Natural killer cell treated with Interleukin-12 subunit alpha and Interleukin-12 subunit beta and Interleukin-15 and Interleukin-18, amount 100 ng/mL, for 72 hours (primary cell): ENCODE results near the gene SFN. TPM values are rescaled to one million over a fixed set of nuclear protein-coding genes. Genes with fewer than 3 reads are reported as not detected.

Experiments used
- ATAC-seq, 2 donors: fragments of 150-1000 bp; cut with Tn5 transposase in 1 of 2; sonication (Bioruptor Pico), chemical (Tn5 transposase) in 1 of 2; 2 replicates each; pipeline ENCODE4 v1.10.0; 2021
- DNase-seq: peaks from one replicate; pipeline ENCODE4 v3.0.0; 2022; ENCODE audit warnings: low spot score
- H3K27ac Mint-ChIP-seq, 2 donors: 1 replicate in 1 of 2; 2 replicates in 1 of 2; pipeline ENCODE4 v1.8.0; 2022; ENCODE audit warnings: mixed read lengths in 2 of 2, mild to moderate bottlenecking in 1 of 2, moderate library complexity in 1 of 2
- H3K27me3 Mint-ChIP-seq, 2 donors: 1 replicate in 1 of 2; 2 replicates in 1 of 2; pipeline ENCODE4 v1.8.0; 2022; ENCODE audit warnings: mixed read lengths in 2 of 2
- H3K36me3 Mint-ChIP-seq: one replicate; pipeline ENCODE4 v1.8.0; 2022; ENCODE audit warnings: mixed read lengths
- H3K4me1 Mint-ChIP-seq, 2 donors: 1 replicate in 1 of 2; 2 replicates in 1 of 2; pipeline ENCODE4 v1.8.0; 2022; ENCODE audit warnings: low read depth in 2 of 2, mixed read lengths in 2 of 2, mild to moderate bottlenecking in 1 of 2
- H3K4me3 Mint-ChIP-seq: one replicate; pipeline ENCODE4 v1.8.0; 2022; ENCODE audit warnings: mixed read lengths
- H3K9me3 Mint-ChIP-seq: 2 replicates; pipeline ENCODE4 v1.8.0; 2022; ENCODE audit warnings: mixed read lengths
- total RNA-seq, 2 donors: library from RNA; stranded (reverse); gene quantifications; one replicate each; pipeline ENCODE4 v1.2.3, GENCODE V29; 2022

SFN gene
- total RNA-seq, 2 donors from 2014 or later: 0.50 to 0.56 TPM

DNA sequence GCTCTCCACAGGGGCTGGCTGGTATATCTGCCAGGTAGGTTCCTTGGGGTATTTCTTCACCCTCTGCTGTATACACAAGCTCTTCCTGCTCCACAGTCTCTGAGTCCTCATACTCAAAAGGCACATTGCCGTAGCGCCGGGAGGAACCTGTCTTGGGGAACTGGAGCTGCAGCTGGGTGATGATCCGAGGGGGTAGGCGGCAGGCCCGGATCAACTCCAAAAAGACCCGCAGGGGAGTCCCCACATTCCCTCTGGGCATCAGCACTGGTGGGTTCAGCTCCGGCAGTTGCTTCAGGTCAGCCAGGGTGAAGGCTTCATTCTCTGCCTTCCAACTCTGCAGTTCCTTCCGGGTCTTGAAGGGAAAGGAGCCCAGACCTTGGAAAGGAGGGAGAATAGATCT lies 34.4 kb downstream of the SFN start:
- Mint-ChIP-seq H3K4me3 (no peak overlapping the region), H3K27me3 (no peaks in the 10 kb centered on the region), H3K36me3 (peaks cover 14% of the 10 kb centered on the region), H3K27ac (no peak overlapping the region), H3K9me3 (no peaks in the 10 kb centered on the region), H3K4me1 (peaks cover 31 to 36% of the 10 kb centered on the region in 2 donors)
- no peak for DNase-seq
- no peak for ATAC-seq

DNA sequence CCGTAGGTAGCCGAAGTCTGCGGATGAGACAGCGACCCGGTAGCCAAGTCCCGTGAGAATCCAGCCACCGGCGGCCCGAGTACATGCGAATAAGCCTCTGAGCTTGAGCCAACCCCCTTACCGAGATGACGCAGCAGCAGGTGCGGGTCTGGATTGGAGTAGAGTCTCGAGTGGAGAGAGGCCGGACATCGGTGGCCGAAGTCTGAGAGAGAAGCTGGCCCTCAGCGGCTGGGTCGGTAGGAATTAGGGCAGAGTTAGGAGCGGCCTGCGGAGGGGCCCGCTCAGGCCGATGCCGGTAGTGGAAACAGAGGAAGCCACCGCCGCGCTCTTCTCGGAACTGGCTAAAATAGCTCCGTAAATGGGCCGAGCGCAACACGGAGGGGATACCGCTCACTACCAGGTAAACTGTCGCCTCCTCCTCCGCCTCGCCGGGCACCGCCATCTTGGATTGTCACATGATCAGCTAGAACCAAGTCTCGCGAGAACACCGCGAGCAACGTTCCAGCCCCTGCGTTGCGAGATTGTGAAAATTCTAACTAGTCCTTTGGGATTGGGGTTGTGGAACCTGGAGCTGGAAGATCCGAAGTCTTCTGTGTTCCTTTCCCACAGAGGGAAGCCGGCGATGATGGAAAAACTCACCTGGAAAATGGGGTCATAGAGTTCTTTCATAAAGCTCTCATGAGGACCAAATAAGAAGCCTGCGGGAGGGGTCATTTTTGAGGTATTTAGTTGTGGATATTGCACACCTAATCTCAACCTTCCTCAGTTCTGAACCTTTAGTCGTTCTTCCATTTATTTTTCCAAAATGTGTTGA lies 37.3 kb downstream of the SFN start, which contains the start of gene GPATCH3:
TSS of gene GPATCH3 (minus strand) at position 467 of the 814 bp plus-strand sequence. CDS start at position 442, 25 bp downstream.
- H3K4me3 Mint-ChIP-seq: peak within 1 kb of the TSS; percentile 99
- peak within 1 kb of the TSS; percentile 96 to 98 for H3K27ac Mint-ChIP-seq
- peaks cover 6% of the 10 kb centered on the region for H3K36me3 Mint-ChIP-seq
- peak; percentile 90 for DNase-seq
- H3K9me3 Mint-ChIP-seq: no peaks in the 10 kb centered on the region
- peak; percentile 90 to 94 for ATAC-seq
- H3K4me1 Mint-ChIP-seq: peaks cover 27 to 30% of the 10 kb centered on the region in 2 donors
- no peaks in the 10 kb centered on the region for H3K27me3 Mint-ChIP-seq

DNA sequence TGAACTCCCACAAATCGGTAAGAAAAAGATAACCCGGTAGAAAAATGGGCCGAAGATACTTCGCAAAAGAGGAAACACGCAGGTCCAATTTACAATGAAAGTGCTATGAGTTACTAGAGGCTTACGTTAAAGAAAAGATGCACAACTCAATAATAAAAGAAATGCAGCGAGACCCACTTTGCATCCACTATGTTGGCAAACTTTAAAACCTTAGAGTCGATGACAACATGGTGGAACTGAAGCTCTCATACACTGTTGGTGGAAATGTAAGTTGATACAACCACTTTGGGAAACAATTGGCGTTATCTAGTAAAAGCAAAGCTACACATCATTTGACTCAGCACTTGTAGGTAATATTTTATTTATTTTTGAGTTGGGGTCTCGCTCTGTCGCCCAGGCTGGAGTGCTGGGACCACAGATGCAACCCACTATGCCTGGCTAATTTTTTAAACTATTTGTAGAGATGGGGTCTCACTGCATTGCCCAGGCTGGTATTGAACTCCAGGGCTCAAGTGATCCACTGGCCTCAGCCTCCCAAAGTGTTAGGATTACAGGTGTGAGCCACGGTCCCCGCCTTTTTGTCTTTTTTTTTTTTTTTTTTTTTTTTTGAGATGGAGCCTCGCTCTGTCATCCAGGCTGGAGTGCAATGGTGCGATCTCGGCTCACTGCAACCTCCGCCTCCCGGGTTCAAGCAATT lies 38.0 kb downstream of the SFN start:
- peaks cover 27 to 30% of the 10 kb centered on the region in 2 donors for H3K4me1 Mint-ChIP-seq
- peaks cover 6% of the 10 kb centered on the region for H3K36me3 Mint-ChIP-seq
- no peak for DNase-seq
- no peaks in the 10 kb centered on the region for H3K27me3 Mint-ChIP-seq
- peak overlapping the region; percentile 99 for H3K4me3 Mint-ChIP-seq
- no peak for ATAC-seq
- H3K9me3 Mint-ChIP-seq: no peaks in the 10 kb centered on the region
- peak overlapping the region; percentile 96 to 98 for H3K27ac Mint-ChIP-seq

DNA sequence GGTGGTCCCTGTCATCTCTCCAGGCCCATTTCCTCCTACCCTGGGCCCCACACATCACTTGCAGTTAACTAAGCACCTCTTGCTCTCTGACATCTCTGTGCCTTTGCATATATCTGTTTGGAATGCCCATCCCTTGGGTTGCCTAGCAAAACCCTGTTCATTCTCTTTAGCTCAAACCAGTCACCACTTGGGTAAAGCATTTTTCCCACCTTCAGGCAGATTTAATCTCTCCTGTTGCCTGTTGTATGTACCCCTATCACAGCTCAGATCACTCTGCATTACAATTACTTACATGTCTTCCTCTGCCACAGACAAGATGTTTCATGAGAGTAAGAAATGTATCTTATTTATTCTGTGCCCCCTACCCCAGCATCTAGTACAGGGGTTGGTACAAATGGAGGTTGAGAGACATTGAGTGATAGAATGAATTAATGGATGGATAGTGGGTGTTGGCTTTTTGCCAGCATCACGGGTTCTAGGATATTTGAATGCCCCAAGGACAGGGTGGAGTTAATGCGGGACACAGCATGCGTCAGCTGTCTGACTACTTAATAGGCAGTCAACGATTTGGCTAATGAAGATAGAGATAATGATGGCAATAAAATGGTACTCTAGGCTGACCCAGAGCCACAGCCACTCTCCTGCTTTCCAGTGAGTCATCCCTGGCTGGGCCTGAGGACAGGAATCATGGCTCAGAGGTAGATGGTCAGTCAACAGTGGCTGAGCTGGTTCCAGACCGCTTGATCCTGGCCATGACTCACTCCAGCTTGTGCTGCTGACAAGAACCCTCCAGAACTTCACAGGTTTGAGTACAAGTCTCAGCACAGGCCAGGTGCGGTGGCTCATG lies 44.3 kb downstream of the SFN start:
- Mint-ChIP-seq H3K27ac (no peak overlapping the region), H3K9me3 (no peaks in the 10 kb centered on the region), H3K36me3 (no peaks in the 10 kb centered on the region), H3K4me1 (no peaks in the 10 kb centered on the region), H3K4me3 (no peak overlapping the region), H3K27me3 (no peaks in the 10 kb centered on the region)
- ATAC-seq (no peak), DNase-seq (no peak)

DNA sequence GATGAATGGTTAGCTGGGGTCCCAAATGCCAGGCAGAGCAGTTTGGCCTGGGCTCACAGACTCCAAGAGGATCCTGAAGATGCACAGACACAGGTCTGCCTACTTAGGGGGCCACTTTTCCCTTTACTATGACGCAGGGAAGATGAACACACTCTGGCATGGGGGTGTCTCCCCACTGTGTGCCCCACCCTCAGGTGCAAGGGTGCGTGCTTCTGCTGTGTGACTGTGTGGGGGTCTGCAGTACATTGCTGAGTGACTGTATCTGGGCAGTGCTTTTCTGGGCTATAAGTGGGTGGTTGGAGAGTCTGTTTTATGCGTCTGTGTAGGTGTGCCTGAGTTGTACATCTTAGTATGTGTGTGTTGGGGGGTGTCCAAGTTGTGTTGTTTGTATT lies 47.0 kb downstream of the SFN start:
- no peaks in the 10 kb centered on the region for H3K27me3 Mint-ChIP-seq
- no peak overlapping the region for H3K4me3 Mint-ChIP-seq
- no peaks in the 10 kb centered on the region for H3K9me3 Mint-ChIP-seq
- ATAC-seq (peak in 1 of 2 donors; percentile 40), DNase-seq (no peak)
- no peaks in the 10 kb centered on the region for H3K4me1 Mint-ChIP-seq
- H3K36me3 Mint-ChIP-seq: no peaks in the 10 kb centered on the region
- H3K27ac Mint-ChIP-seq: no peak overlapping the region

DNA sequence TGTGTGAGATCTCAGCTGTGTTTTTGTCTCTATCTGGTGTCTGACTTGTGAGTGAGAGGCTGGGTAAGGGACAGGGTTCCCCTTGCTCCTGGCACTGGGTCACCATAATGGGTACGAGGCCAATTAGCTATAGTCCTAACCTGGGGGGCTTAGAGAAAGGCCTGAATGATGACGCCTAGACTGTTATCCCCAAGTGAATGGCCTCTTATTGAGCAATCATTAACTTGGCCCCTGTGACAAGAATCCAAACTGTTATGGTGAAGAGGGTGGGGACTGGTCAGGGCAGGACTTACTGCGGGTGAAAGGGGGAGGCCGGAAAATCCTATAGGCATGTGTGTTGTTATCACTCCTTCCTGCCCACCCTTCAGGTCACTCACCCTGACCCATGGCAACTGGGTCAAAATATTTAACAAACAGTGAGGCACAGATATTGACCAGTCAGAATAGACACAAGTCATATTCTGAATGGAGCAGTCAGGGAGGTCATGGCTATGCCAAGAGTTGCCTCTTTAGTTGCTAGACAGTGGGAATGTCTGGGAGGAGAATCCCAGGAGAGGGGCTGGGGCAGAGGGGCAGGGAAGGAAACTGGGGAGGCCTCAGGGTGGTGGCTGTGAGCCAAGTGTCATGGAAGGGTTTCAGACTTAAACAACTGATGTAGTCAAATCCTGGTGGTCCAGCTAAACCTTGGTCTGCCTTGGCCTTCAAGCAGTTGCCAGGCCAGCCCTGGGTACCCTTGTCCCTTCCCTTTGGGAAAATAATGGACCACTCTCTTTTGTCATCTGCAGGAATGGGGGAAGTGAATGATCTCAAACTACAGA lies 47.6 kb downstream of the SFN start:
- ATAC-seq (no peak), DNase-seq (no peak)
- Mint-ChIP-seq H3K27ac (no peak overlapping the region), H3K4me3 (no peak overlapping the region), H3K4me1 (no peaks in the 10 kb centered on the region), H3K9me3 (no peaks in the 10 kb centered on the region), H3K36me3 (no peaks in the 10 kb centered on the region), H3K27me3 (no peaks in the 10 kb centered on the region)

DNA sequence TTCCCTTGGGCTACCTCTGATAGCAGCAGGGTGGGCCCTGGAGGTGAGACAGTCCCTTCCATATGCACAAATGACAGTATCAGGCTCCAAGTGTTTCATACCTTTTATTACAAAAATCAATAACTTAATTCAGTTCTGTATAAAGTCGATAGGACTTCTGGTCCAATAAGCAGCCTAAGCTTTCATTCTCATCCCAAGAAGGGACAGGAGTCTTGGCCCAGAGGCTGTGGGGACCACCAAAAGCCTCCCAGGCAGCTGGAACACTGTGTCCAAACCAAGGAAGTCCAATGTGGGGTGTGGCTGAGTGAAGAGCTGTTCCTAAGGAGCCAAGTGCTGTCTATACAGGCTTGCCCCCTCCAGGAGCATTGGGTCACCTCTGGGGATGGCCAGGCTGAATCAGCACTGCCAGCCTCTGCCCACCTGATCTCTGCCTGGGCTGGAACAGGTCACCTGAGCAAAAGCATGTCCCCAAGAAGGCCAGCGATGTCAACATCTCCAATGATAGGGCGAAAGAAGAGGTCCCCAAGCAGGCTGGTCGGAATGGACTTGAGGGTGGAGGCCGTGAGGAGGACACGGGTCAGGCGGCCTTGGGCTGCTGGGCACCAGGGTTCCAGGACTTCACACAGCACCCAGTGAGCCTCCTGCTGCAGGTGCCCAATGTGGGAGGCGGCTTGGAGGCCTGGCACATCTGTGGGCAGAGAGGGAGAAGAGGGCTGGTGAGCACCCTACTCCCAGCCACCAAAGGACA lies 48.6 kb downstream of the SFN start:
- Mint-ChIP-seq H3K27ac (no peak overlapping the region), H3K27me3 (no peaks in the 10 kb centered on the region), H3K36me3 (no peaks in the 10 kb centered on the region), H3K4me1 (no peaks in the 10 kb centered on the region), H3K4me3 (no peak overlapping the region), H3K9me3 (no peaks in the 10 kb centered on the region)
- no peak for ATAC-seq
- no peak for DNase-seq

DNA sequence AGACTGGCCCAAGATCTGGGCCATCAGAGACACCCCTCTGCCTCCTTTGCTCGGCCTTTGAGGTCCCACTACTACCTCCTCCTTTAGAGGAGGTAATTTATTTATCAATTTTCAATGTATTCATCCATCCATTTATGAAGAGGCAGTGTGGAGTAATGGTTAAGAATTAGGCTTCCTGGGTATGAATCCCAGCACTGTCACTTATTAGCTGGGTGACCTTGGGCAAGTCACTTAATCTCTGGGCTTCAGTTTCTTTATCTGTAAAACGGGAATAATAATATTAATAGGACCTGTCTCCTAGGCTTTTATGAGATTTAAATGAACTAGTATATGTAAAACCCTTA lies 49.2 kb downstream of the SFN start:
- DNase-seq (no peak), ATAC-seq (no peak)
- no peaks in the 10 kb centered on the region for H3K36me3 Mint-ChIP-seq
- H3K4me1 Mint-ChIP-seq: no peaks in the 10 kb centered on the region
- H3K27ac Mint-ChIP-seq: no peak overlapping the region
- no peaks in the 10 kb centered on the region for H3K9me3 Mint-ChIP-seq
- no peaks in the 10 kb centered on the region for H3K27me3 Mint-ChIP-seq
- no peak overlapping the region for H3K4me3 Mint-ChIP-seq

DNA sequence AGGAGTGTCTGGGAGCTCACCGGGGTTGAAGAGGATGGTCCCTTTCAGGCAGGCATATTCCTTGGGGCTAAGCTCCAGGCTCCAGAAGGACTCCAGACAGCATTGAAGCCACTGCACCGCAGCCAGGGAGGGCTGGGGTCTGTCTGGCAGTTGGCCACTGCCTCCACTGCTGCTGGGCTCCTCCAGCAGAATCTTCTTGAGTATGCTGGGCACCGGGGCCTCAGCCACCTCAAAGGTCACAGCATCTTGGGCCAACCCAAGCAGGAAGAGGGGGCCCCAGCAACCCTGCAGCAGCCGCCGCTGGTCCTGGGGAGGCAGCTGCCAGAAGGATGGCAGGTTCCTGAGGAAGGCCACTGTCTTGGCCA lies 50.4 kb downstream of the SFN start:
- Mint-ChIP-seq H3K36me3 (no peaks in the 10 kb centered on the region), H3K4me1 (no peaks in the 10 kb centered on the region), H3K27ac (no peak overlapping the region), H3K9me3 (no peaks in the 10 kb centered on the region), H3K4me3 (no peak overlapping the region), H3K27me3 (no peaks in the 10 kb centered on the region)
- DNase-seq (no peak), ATAC-seq (no peak)

Other genes with a start within 250 kb of the SFN start
- gene ARID1A, start 167.1 kb upstream of the SFN start, total RNA-seq: 100 to 1,000 TPM; 132 to 196 TPM
- 10 to 100 TPM; 44.3 to 60.2 TPM for gene PIGV, start 75.2 kb upstream of the SFN start, total RNA-seq
- gene ZDHHC18, start 36.5 kb upstream of the SFN start, total RNA-seq: 100 to 1,000 TPM in 1 of 2 donors, 10 to 100 TPM in 1; 87.2 to 106 TPM
- 10 to 100 TPM; 52.6 to 58.0 TPM for gene GPN2, start 27.1 kb downstream of the SFN start, total RNA-seq
- gene GPATCH3, start 37.3 kb downstream of the SFN start, total RNA-seq: 10 to 100 TPM; 19.6 to 21.2 TPM
- not detected for gene NR0B2, start 50.8 kb downstream of the SFN start, total RNA-seq
- gene NUDC, start 58.6 kb downstream of the SFN start, total RNA-seq: 100 to 1,000 TPM in 1 of 2 donors, 10 to 100 TPM in 1; 78.2 to 136 TPM
- gene KDF1, start 97.3 kb downstream of the SFN start, total RNA-seq: not detected
- under 1 TPM; 0.28 to 0.55 TPM for gene TRNP1, start 130.5 kb downstream of the SFN start, total RNA-seq
- not detected for gene TENT5B, start 149.7 kb downstream of the SFN start, total RNA-seq